A549 (cell line): Measurements from ENCODE around the gene TAF4. TPM values are rescaled to one million over a fixed set of nuclear protein-coding genes. Genes with fewer than 3 reads are reported as not detected.

Source experiments
- ATAC-seq, 2 experiments: fragments of 200-7000 bp in 1 of 2; fragments of >200 bp in 1 of 2; cut with Nextera tagmentation in 1 of 2; cut with Tn5 transposase in 1 of 2; 3 replicates each; pipeline versions ENCODE4 v1.8.0 to v1.9.1; 2018 to 2020; ENCODE audit warnings: mild to moderate bottlenecking in 1 of 2, moderate library complexity in 1 of 2
- CTCF ChIA-PET: fragments of 300-600 bp; sonication (Branson Sonifier 250); formaldehyde crosslinking; extraction: SDS; loops from one replicate; lab custom pipeline; 2021; ENCODE audit warnings: antibody characterized with exemption, inconsistent platforms; lab: Yijun Ruan, JAX
- POLR2A ChIA-PET: fragments of 350-600 bp; formaldehyde crosslinking; extraction: SDS; loops from one replicate; lab custom pipeline; 2021; ENCODE audit warnings: antibody characterized with exemption, inconsistent platforms; lab: Yijun Ruan, JAX
- DNase-seq, 2 experiments: peaks; one replicate each; pipeline versions ENCODE4 v3.0.0 to v3.0.0-alpha.2; 2011 to 2016; ENCODE audit warnings: low read depth in 1 of 2, low spot score in 1 of 2
- FAIRE-seq: peaks from 2 replicates; lab custom pipeline; 2011; peaks lifted over from hg19 to GRCh38; lab: Jason Lieb, UNC
- H3K27ac ChIP-seq, 2 experiments: fragments of >200 bp; sonication (Bioruptor Twin); formaldehyde crosslinking; 3 replicates each; pipeline ENCODE4 v1.5.1; 2016 to 2017
- H3K4me1 ChIP-seq: fragments of >200 bp; sonication (Bioruptor Twin); formaldehyde crosslinking; 3 replicates; pipeline ENCODE4 v1.6.1; 2016
- H3K4me2 ChIP-seq: fragments of >200 bp; sonication (Bioruptor Twin); formaldehyde crosslinking; 3 replicates; pipeline ENCODE4 v1.6.1; 2016
- H3K4me3 ChIP-seq: fragments of >200 bp; sonication (Bioruptor Twin); formaldehyde crosslinking; 3 replicates; pipeline ENCODE4 v1.5.1; 2016
- H3K9me3 ChIP-seq: fragments of >200 bp; sonication (Bioruptor Twin); formaldehyde crosslinking; 3 replicates; pipeline ENCODE4 v1.6.1; 2016
- CEBPB ChIP-seq, 2 experiments: fragments of >200 bp in 1 of 2; sonication (Bioruptor Twin) in 1 of 2; formaldehyde crosslinking in 1 of 2; IDR thresholded peaks; 2 replicates each; pipeline ENCODE4 v1.6.1; 2012 to 2016
- EHF ChIP-seq: fragments of 250-450 bp; sonication (Bioruptor Pico); IDR thresholded peaks from 2 replicates; pipeline ENCODE4 v1.5.0; 2020; ENCODE audit warnings: mild to moderate bottlenecking
- GATA3 ChIP-seq: IDR thresholded peaks from 2 replicates; pipeline ENCODE4 v1.6.1; 2012; ENCODE audit warnings: borderline replicate concordance
- HDAC2 ChIP-seq: fragments of 200-600 bp; sonication (generic); IDR thresholded peaks from 2 replicates; pipeline ENCODE4 v1.6.1; 2016
- HES2 ChIP-seq: fragments of >200 bp; sonication (Bioruptor Twin); formaldehyde crosslinking; IDR thresholded peaks from 2 replicates; pipeline ENCODE4 v1.6.1; 2016
- HEYL ChIP-seq: fragments of 250-450 bp; sonication (Bioruptor Pico); IDR thresholded peaks from 2 replicates; pipeline ENCODE4 v1.8.0; 2021; ENCODE audit warnings: mild to moderate bottlenecking, moderate library complexity
- HMGXB4 ChIP-seq: fragments of 250-450 bp; sonication (Bioruptor Pico); IDR thresholded peaks from 2 replicates; pipeline ENCODE4 v1.5.0; 2021; ENCODE audit warnings: mild to moderate bottlenecking, moderate library complexity, borderline replicate concordance
- HOXA7 ChIP-seq: fragments of 250-450 bp; sonication (Bioruptor Pico); IDR thresholded peaks from 2 replicates; pipeline ENCODE4 v1.5.0; 2020; ENCODE audit warnings: mild to moderate bottlenecking, moderate library complexity
- HOXB13 ChIP-seq: fragments of 250-450 bp; sonication (Bioruptor Pico); IDR thresholded peaks from 2 replicates; pipeline ENCODE4 v1.5.0; 2020; ENCODE audit warnings: low read depth, mild to moderate bottlenecking, moderate library complexity
- MAX ChIP-seq: IDR thresholded peaks from 2 replicates; pipeline ENCODE4 v1.6.1; 2012
- PBX3 ChIP-seq: IDR thresholded peaks from 2 replicates; pipeline ENCODE4 v1.6.1; 2012
- RAD21 ChIP-seq, 2 experiments: fragments of >200 bp in 1 of 2; sonication (Bioruptor Twin) in 1 of 2; formaldehyde crosslinking in 1 of 2; IDR thresholded peaks in 1 of 2; conservative IDR thresholded peaks in 1 of 2; 2 replicates in 1 of 2; 3 replicates in 1 of 2; pipeline ENCODE4 v1.6.1; 2012 to 2018; ENCODE audit warnings: inconsistent platforms in 1 of 2
- REST ChIP-seq: fragments of 200-600 bp; sonication (generic); IDR thresholded peaks from 2 replicates; pipeline ENCODE4 v1.6.1; 2016; ENCODE audit warnings: antibody characterized with exemption, mild to moderate bottlenecking, moderate library complexity
- RFX5 ChIP-seq: fragments of 450-650 bp; IDR thresholded peaks from 2 replicates; pipeline ENCODE4 v1.7.1; 2014; ENCODE audit warnings: antibody characterized with exemption, mild to moderate bottlenecking, moderate library complexity
- SREBF2 ChIP-seq: fragments of 450-650 bp; IDR thresholded peaks from 2 replicates; pipeline ENCODE4 v1.6.1; 2014; ENCODE audit warnings: mild to moderate bottlenecking, moderate library complexity
- ZC3H11A ChIP-seq: fragments of 450-650 bp; IDR thresholded peaks from 2 replicates; pipeline ENCODE4 v1.6.1; 2014; ENCODE audit warnings: antibody characterized with exemption, mild to moderate bottlenecking
- ZNF302 ChIP-seq: fragments of 250-450 bp; sonication (Bioruptor Pico); IDR thresholded peaks from 2 replicates; pipeline ENCODE4 v1.9.0; 2021; ENCODE audit warnings: inconsistent platforms, mild to moderate bottlenecking, moderate library complexity
- WGBS: methylation state at CpG from one replicate; pipeline ENCODE4 v1.1.6; 2017; ENCODE audit errors: missing lambda C conversion rate; 5-methylcytosine and 5-hydroxymethylcytosine counted together
- polyA plus RNA-seq, 4 experiments: library from polyadenylated mRNA; depleted of rRNA in 3 of 4; stranded (reverse); fragments of >200 nt; fragmentation: RNase III in 1 of 4; extraction: RNeasy Plus Mini Kit Qiagen cat#74134 plus additional on column Dnase treatment in 1 of 4; gene quantifications; 2 replicates in 3 of 4; 3 replicates in 1 of 4; pipeline ENCODE4 v1.2.3, GENCODE V29; 2011 to 2017
- TF ChIP-seq, protein P1 (sequence below): fragments of >200 bp; sonication (Bioruptor Twin); formaldehyde crosslinking; IDR thresholded peaks from 3 replicates; pipeline ENCODE4 v1.6.1; 2016

Gene TAF4
- polyA plus RNA-seq, 2 of the 4 experiments (the other 2 are of a cell fraction), result 6.1 to 11.0 TPM

- TF ChIP-seq REST, result no peak
- TF ChIP-seq HMGXB4, result no peak
- TF ChIP-seq HES2, result no peak
Observed at GRCh38 chr20:61942526-61942925, 123.2 kb downstream of the TAF4 start (continued).

DNA sequence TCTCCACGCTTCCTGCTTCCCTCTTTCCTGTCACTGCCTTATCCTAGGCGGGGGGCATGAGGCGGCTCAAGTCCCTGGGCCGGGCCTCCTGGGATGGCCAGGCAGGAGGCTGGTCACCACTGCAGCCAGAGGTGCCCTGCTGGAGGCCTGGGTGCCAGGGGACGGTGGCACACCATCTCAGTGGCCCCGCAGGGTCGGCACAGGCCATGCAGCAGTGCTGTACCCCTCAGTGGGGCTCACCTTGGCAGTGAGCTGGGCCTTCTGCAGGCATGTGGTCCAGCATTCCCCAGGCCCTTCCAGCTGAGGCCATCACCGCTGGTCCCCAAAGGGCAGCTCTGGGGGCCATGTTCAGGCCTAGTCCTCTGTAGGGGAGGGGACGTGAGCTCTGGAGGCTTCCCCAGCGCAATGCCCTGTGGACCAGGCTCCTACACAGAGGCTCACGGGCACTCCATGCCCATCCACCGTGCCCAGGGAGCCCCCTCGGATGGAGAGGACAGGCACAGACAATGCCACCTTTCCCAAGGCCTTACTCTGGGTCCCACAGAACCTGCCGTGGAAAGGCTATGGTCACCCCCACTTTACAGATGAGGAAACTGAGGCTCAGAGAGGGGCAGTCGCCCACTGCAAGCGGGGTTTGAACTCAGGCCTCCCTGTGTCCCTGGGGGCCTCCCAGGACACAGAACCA is 123.8 kb downstream of the TAF4 start:
- POLR2A ChIA-PET, result no interaction called here
- WGBS, result 52% methylated on average over 11 of the region's 16 CpGs
- Histone ChIP-seq H3K9me3 (peaks cover 4% of the 10 kb centered on the region; the same call in 1 of the 3 replicates), H3K27ac (no peak overlapping the region)
- TF ChIP-seq ZC3H11A, result no peak
- TF ChIP-seq HOXA7, result no peak
- no peak for TF ChIP-seq HOXB13
- no peak for TF ChIP-seq EHF
- TF ChIP-seq HDAC2, result no peak
- TF ChIP-seq, protein P1, sequence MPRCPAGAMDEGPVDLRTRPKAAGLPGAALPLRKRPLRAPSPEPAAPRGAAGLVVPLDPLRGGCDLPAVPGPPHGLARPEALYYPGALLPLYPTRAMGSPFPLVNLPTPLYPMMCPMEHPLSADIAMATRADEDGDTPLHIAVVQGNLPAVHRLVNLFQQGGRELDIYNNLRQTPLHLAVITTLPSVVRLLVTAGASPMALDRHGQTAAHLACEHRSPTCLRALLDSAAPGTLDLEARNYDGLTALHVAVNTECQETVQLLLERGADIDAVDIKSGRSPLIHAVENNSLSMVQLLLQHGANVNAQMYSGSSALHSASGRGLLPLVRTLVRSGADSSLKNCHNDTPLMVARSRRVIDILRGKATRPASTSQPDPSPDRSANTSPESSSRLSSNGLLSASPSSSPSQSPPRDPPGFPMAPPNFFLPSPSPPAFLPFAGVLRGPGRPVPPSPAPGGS, result no peak
- TF ChIP-seq HEYL (CRISPR knock-in tag), result no peak
- no peak for TF ChIP-seq SREBF2
- TF ChIP-seq RFX5, result no peak
- no peak for TF ChIP-seq ZNF302 (CRISPR knock-in tag)
- no peak for TF ChIP-seq CEBPB (IDR thresholded peaks at IDR 0.05)
- TF ChIP-seq GATA3, result no peak
- no peak for TF ChIP-seq PBX3
- TF ChIP-seq MAX, result no peak
- TF ChIP-seq RAD21 (conservative IDR thresholded peaks at IDR 0.05 in 1 of 2, IDR thresholded peaks at IDR 0.05 in 1 of 2), result no peak
- TF ChIP-seq, all 56 proteins: peak for 0
- FAIRE-seq, result no peak
- no peak for DNase-seq
- peak in 1 of 2 experiments; percentile 19; a peak in 2 of 6 replicates for ATAC-seq
- no peak overlapping the region for H3K4me3 ChIP-seq
- H3K4me1 ChIP-seq, result no peaks in the 10 kb centered on the region
- CTCF ChIA-PET, result no interaction called here
- H3K4me2 ChIP-seq, result no peak overlapping the region
